ENCODE data around the gene PSTK.

The PSTK gene

DNA sequence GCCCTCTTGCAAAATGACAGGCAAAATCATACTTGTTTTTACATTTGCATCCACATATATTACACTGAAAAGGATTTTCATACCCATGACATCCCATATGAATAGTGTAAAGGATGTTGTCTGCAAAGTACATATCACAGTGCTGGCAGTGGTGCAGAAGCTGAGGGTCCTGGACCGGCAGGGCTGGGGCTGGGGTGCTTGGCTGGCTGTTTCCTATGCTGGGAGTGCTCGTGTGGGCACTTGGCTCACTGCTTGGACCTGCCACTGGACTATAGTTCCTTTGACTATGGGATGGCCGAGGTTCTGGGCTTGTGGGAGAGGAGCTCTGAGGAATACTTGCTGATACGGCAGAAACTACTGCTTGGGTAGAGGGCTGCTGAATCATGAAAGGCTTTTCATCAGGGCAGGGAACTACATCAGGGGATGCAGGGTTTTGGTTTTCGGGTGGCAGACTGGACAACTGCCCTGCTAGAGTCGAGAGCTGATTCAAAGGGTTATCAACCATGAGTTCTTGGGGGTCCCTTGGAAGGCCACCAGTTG is 13.7 kb downstream of the PSTK start:
- DNase-seq = no peak

DNA sequence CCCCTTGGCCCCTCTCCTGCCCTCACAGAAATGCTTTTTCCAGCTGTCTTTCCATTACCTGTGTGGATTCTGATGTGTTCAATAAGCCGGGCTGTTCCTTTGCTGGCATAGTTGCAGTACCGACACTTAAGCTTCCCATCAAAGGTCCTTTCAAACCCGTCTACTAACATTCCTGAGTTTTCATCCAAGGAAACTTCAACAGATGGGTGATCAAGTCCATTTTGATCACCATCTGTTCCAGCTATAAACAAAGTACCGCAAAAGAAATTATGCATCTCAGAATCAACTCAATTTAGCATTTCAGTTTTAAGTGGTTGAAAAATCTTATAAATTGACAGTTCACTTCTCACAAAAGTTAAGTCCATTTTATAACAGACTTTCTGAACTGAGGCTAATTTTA is 15.7 kb downstream of the PSTK start:
- DNase-seq = no peak

DNA sequence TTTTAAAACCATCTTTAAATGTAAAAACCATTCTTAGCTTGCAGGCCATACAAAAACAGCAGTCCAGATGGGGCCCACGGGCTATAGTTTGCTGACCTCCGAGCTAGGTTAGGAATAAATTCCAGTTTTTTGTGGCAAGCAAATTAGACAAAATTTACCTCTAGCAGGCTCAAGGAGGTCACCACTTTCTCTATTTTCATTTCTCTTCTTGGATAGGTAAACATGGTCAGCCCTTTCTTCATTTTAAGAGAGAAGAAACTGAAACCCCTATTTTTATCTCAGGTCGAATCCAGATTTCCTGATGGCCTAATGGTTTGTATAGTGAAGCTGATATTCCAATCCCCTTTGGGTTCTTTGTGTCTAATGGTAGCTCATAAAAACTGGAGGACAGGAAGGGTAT is 17.7 kb downstream of the PSTK start:
- DNase-seq = no peak

DNA sequence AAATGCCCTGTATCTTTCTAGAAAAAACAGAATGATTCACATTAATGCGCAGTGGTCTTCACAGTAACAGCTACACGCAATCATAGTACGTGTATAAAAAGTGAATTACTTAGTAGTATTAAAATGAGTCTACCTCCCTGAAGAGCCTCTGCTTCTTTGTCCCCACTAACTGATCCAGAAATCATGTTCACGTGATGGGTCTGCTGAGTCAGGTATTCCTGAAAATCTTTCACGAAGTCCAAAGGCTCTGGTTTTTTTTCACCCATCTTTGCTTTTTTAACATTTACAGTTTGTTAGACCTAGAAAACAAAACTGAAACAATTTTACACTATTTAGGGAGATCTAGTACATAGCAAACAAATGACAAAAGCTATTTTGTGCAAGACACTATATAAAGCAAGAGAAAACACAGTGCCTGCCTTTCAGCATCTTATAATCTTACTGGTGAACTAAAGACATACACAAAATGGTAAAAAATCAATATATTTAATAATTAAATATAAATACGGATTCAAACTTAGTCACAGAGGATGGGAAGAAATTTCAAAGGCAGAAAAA is 18.2 kb downstream of the PSTK start:
- DNase-seq = no peak

DNA sequence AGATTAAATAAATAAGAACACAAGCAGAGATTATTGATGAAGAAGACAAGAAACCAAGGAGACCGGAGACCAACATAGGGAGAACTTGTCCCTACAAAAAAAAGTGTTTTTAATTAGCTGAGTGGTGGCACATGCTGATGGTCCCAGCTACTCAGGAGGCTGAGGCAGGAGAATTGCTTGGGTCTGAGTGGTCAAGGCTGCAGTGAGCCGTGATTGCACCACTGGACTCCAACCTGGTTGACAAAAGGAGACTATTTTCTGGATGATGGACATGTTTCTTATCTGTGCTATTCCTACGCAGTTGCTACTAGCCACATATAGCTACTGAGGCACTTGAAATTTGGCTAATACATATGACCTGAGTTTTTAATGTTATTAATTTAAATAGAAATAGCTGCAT is 18.7 kb downstream of the PSTK start:
- DNase-seq = no peak

DNA sequence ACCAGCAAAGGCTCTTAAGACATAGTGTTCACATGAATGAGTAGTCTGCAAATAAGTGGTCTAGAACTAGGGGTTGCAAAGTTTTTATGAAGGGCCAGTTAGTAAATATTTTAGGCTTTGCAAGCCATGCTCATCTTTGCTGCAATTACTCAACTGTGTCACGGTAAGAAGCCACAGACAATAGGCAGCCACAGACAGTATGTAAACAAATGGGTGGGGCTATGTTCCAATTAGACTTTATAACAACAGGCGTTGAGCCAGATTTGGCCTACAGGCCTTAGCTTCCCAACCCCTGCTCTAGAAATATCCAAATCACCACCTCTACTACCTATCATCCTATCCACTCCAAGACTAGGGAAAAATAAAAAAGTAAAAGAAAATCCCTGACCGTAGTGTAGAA is 19.1 kb downstream of the PSTK start:
- DNase-seq = no peak

DNA sequence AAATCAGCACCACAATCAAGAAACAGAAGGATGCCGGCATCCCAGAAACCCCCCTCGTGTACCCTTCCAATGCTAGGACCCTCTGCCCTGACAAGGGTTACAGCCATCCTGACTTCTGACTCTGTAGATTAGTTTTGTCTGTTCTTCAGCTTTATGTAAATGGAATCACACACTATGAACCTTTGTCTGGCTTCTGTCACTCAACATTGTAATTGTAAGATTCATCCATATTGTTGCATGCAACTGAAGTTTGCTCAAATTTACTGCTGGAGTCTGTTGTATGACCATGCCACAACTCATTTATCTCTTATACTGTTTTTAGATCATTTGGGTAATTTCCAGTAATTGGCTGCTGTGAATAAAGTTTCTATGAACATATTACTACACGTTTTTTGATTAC is 20.0 kb downstream of the PSTK start:
- DNase-seq = no peak

DNA sequence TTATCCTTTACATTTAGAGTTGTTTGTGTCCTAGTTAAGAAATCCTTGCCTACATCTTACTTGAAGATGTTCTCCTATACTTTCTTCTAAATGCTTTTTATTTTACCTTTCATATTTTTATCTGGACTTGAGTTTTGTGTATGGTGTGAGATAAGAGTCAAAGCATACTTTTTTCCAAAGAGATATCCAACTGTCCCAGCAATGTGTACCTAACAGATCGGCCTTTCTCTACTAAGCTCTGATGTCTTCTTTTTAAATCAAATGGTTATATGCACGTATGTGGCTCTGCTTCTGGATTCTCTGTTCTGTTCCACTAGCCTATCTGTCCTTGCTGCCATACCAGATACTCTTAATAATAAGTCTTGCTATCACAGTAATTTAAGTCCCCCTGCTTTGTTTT is 21.2 kb downstream of the PSTK start:
- no peak for DNase-seq

DNA sequence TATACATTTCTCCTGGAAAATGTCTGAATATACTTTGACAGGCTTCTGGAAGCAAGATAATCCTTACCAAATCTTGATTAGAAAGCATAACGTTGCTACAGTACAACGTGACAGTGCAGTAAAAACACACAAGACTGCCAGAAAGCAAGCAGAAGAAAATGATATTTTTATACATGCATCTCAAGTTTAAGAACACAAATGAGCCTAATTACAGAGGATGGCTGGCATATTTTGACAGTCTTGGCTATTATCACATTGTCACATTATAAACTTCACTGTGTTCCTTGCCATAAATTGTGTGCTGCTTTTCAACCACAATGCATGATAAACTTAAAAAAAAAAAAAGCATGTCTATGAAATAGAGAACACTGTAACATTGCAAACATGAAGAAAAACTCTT is 24.1 kb downstream of the PSTK start:
- no peak for DNase-seq

DNA sequence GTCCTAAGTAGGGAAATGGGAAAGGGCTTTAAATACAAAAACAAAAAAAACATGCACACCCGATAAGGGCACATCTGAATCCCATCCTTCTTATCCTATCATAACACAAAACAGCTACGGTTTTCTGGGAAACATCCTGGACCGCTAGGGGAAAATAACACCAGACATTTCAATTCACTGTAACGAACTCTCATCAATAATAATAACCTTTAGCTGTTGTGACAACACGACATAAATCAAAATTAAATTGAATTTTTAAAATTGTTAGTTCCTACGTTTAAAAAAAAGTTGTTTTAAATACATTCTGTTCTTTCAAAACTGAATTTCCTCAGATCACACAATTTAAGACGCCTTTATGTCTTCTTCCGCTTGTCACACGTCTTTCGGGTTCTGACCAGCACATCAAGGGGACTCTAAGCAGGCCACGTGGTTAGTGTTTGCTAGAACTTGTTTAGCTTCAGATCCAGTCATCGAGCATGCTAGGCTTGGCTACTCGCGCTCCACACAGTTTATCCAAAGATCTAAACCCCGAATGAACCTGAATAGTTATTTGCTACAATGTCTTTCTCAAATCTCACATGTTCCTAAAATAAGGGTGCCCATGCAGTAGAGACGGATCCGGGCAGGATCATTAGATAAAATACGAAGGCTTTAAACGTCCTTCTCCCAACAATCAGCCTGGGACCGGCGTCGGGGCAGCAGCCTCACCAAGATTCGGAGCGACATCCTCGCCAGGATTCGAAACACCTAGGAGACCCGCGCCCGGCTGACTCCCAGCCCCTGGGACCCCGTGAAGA is 27.6 kb downstream of the PSTK start:
- DNase-seq = peak; percentile 20

DNA sequence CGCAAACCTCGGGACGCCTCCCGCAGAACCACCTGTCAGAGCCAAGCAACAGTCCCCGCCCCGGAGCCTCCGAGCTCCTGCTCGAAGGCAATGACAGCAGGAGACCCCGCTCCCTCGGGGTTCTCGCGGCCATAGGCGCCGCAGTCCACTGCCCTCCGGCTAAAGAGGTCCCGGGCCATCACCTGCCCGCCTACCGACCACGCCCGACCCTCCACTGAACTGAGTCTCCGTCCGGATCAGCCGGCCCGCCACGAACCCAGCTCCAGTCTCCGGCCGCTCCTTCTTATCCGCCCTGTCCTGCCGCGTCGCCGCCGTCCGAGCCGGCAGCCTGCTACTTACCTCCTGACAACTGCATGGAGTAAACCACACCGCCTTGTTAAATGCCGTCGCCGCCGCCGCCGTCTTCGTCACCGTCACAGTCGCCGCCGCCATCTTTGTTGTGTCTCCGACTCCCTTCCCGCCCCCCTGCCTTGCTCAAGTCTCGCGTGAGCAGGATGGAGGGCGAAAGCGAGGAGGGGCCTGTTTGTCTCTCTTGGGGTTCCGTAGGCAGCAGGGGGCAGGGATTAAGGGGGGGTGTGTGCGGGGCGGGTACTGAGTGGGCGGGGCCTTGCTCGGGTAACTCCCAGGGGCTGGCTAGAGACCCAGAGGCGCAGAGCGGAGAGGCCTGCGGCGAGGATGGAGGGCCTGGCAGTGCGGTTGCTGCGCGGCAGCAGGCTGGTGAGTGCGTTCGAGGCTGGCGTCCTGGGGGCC is 28.3 kb downstream of the PSTK start, which contains the start of the genes ACADSB and IKZF5:
Gene ACADSB, plus strand, starts transcription at position 652 of the 750 bp plus-strand sequence. Its CDS starts 24 bp downstream, at position 676.
Gene IKZF5, minus strand, starts transcription at position 441 of the 750 bp plus-strand sequence. CDS start 10,170 bp downstream, outside the sequence.
- peak; percentile 57 for DNase-seq

DNA sequence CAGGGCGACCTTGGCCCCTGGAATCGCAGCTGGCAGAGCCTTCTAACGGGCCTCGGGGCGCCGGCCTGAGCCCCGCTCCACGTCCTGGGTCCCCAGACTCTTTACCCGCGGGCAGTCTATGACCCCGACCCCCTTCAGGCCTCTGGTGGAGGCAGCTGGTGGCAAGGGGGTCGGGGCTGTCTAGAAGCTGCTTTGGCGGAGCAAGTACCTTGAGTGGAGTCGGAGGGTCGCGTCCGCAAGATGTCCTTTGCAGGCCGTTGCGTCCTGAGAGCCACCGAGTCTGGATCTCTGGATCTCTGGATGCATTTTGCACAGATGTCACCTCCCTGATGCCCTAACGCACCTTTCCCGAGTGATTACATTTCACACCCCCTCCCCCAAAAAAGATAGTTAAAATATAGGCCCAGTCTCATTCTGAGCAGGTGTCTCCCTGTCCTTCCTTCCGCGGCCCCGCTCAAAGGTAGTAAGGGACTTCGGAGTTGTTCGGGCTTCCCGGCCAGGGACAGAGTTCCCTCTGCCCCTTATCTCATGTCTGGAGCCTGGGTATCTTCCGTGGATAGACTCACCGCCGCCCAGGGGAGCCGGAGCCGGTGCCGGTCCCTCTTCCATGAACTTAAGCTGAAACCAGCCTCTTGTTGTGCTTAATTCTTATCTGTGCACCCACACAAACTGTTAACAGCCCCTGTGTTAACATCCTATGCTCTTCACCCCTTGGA is 29.1 kb downstream of the PSTK start:
- DNase-seq = no peak

DNA sequence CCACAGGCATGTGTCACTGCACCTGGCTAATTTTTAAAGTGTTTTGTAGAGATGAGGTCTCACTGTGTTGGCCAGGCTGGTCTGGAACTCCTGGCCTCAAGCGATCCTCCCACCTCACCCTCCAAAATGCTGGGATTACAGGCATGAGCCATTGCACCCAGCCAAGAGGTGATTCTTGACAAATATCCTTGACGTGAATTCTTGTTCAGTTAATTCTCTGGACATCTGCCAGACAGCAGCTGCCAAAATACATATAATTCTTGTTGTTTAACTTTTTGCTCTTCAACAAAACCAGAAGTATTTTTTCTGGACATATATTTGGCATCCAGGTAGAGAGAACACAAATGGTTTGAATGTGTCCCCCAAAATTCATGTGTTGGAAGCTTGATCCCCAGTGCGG is 31.8 kb downstream of the PSTK start:
- no peak for DNase-seq

DNA sequence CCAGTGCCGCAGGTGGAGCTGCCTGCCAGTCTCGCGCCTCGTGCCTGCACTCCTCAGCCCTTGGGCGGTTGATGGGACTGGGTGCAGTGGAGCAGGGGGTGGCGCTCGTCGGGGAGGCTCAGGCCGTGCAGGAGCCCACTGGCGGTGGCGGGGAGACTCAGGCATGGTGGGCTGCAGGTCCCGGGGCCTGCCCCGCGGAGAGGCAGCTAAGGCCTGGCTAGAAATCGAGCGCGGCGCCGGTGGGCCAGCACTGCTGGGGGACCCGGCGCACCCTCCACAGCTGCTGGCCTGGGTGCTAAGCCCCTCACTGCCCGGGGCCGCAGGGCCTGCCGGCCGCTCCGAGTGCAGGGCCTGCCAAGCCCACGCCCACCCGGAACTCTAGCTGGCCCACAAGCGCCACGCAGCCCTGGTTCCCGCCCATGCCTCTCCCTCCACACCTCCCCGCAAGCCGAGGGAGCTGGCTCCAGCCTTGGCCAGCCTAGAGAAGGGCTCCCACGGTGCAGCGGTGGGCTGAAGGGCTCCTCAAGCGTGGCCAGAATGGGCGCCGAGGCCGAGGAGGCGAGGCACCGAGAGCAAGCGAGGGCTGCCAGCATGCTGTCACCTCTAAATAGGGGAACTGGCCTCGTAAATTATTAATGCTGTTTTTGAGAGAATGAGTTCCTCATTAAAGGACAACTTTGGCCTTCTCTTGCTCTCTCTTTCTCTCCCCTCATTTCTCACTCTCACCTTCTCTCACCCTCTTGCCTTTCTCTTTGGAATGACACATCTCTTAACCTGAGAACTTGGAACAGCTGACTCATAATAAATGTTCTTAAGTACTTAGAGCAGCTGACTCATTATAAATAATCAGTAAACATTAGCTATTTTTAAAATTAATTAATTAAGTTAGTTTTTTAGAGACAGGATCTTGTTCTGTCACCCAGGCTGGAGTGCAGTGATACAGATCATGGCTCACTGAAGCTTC is 33.5 kb downstream of the PSTK start:
- no peak for DNase-seq

DNA sequence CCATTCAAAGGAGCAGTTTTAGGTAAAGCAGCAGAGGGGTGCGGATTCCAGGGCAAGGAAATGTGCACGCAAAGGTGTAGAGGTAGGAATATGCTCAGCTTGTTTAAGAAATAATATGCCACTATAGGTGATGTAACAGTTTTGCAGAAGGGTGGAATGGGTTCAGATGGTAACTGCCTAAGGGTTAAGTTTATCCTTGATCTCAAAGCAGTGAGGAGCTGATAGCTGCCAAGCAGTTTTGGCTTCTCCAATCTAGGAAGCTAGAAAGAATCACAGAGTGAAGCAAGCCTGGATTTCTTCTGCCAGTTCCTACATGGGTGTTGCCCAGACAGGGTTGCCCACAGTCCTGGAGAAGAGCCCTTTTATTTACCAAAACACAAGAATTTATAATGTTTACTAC is 34.6 kb downstream of the PSTK start:
- DNase-seq = no peak

DNA sequence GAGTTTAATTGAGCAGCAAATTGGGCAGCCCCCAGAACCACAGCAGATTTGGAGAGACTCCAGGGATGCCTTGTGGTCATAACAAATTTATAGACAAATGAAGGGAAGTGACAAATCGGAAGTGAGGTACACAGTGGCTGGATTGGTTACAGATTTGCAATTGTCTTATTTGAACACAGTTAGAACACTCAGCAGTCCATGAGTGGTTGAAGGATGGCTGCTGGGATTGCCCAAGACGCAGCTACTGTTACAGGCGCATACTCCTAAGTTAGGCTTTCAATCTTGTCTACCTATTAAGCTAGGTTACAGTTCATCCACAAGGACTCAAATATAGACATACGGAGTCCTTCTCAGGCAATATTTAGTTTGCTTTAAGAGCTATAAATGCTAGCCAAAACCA is 36.0 kb downstream of the PSTK start:
- DNase-seq = no peak

DNA sequence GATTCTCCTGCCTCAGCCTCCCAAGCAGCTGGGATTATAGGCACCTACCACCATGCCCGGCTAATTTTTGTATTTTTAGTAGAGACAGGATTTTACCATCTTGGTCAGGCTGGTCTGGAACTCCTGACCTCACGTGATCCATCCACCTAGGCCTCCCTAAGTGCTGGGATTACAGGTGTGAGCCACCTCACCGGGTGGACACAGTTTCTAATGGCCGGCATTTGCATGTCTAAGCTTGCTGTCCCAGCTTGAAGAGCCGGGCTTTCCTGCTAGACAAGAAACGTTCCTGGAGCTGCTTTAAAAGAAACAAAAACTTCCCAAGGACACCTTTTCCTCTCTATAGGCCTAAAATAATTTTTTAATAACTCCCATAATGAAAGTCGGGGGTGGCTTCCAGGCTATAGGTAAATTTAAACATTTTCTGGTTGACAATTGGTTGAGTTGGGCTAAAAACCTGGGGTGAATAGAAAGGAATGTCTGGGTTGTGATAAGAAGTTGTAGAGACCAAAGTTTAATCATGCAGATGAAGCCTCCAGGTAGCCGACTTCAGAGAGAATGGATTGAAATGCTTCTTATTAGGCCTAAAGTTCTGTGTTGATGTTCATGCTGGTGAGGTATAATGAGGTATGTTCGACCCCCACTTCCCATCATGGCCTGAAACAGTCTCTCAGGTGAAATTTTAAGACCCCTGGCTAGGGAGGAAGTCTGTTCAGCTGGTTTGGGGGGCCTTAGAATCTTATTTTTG is 37.4 kb downstream of the PSTK start:
- DNase-seq = no peak

DNA sequence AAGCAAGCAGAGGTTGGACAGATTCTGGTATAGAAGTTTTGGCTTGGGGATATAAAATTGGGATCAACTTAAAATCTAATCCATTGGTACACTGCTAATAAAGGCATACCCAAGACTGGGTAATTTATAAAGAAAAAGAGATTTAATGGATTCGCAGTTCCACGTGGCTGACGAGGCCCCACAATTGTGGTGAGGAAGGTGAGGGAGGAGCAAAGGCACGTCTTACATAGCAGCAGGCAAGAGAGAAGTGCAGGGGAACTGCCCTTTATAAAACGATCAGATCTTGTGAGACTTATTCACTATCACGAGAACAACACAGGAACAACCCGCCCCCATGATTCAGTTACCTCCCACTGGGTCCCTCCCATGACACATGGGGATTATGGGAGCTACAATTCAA is 38.3 kb downstream of the PSTK start:
- DNase-seq = no peak

DNA sequence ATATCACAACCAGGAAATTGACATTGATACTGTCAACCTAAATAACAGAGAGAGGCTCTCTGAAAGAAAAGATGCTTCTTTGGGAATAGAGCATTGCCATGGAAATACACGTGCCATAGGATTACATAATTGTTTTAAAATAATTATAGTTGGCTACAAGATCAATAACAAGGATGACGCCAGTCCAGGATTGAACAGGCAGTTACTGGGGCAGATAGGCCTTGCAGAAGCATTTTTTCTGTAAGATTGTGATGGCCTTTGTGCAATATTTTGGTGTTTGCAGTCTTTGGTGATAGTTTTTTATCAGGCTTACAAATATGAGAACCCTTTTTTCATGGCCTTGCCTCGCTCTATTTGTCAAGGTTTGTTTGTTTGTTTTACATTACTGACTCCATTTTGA is 39.1 kb downstream of the PSTK start:
- DNase-seq = no peak

DNA sequence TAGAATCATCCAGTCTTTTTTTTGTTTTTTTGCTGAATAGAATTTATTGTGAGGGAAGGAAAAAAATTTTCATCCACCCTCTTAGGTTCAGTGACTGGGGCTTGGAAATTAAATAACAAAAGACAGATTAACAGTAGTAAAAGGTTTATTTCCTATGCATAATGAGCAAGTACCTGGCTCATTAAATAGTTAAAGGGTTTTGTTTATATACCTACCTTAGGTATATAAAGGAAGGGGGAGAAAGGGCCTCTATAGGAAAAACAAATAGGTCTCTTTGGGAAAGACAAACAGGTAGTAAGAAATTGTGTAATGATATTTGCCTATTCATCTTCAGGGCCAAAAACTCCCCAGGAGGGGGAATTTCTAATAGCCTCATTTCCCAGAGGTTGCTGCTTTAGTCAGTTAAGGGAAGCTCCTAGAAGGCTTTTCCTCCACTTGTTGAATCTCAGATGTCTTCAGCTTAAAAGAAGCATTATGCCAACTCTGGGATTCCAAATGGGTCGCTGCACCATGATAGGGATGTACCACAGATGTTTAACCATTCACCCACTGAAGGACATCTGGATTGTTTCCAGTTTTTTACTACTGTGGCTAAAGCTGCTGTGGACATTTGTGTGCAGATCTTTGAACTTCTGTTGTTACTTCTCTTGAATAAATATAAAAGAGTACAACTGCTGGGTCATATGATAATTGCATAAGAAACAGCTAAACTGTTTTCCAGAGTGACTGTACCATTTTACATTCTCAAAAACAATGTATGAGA is 39.9 kb downstream of the PSTK start:
- no peak for DNase-seq
